HCT116 (cell line): Measurements from ENCODE around the gene MED14. TPM values are rescaled to one million over a fixed set of nuclear protein-coding genes. Genes with fewer than 3 reads are reported as not detected.

Source experiments
- ATAC-seq: fragments of 200-7000 bp; cut with Tn5 transposase; 2 replicates; pipeline ENCODE4 v1.9.1; 2020; ENCODE audit warnings: mild to moderate bottlenecking, moderate library complexity
- BruUV-seq: library from RNA; stranded (reverse); fragments of 400-500 nt; replicated peaks from 2 replicates; lab custom pipeline; 2021; lab: Mats Ljungman, UMichigan
- CTCF ChIA-PET: fragments of 300-600 bp; sonication (Branson Sonifier 250); formaldehyde crosslinking; loops from one replicate; lab custom pipeline; 2021; ENCODE audit warnings: antibody characterized with exemption; lab: Charles Lee
- POLR2A ChIA-PET: fragments of 300-600, 350-600 bp; sonication (Branson Sonifier 250); formaldehyde crosslinking; loops from one replicate; lab custom pipeline; 2021; ENCODE audit warnings: antibody characterized with exemption; lab: Charles Lee
- RAD21 ChIA-PET, 2 experiments: fragments of 300-600 bp; sonication (Branson Sonifier 250); formaldehyde crosslinking; loops; one replicate each; lab custom pipeline; 2023; ENCODE audit warnings: low total read pairs in 2 of 2; ENCODE audit not compliant: uncharacterized antibody in 2 of 2, unreplicated experiment in 2 of 2, low non-redundant PET in 1 of 2; lab: Charles Lee
- DNase-seq: peaks from one replicate; pipeline ENCODE4 v3.0.0-alpha.2; 2010; ENCODE audit warnings: low read depth, low spot score
- H2AFZ ChIP-seq: fragments of 200-600 bp; shearing (Covaris generic), sonication (generic); 2 replicates; pipeline ENCODE4 v1.6.1; 2017; ENCODE audit warnings: low read depth, mixed run types, mixed read lengths, antibody characterized with exemption, low read length; ENCODE audit not compliant: poor library complexity, severe bottlenecking
- H3K27ac ChIP-seq: 2 replicates; pipeline ENCODE4 v1.5.1; 2012; ENCODE audit warnings: low read depth, low read length
- H3K27me3 ChIP-seq: fragments of 200-600 bp; sonication (generic); 2 replicates; pipeline ENCODE4 v1.6.1; 2016; ENCODE audit warnings: mixed run types, low read length, mixed read lengths; ENCODE audit not compliant: insufficient read depth
- H3K36me3 ChIP-seq, 2 experiments: fragments of 200-500 bp in 1 of 2; fragments of 200-600 bp in 1 of 2; sonication (Bioruptor generic) in 1 of 2; sonication (generic) in 1 of 2; 2 replicates each; pipeline versions ENCODE4 v1.5.1 to v1.6.1; 2014 to 2016; ENCODE audit warnings: low read length in 2 of 2, inconsistent platforms in 1 of 2, mixed read lengths in 1 of 2, mixed run types in 1 of 2; ENCODE audit not compliant: insufficient read depth in 2 of 2, control insufficient read depth in 1 of 2
- H3K4me1 ChIP-seq, 2 experiments: fragments of 200-600 bp in 1 of 2; sonication (generic) in 1 of 2; 2 replicates each; pipeline versions ENCODE4 v1.5.1 to v1.6.1; 2012 to 2017; ENCODE audit warnings: low read length in 2 of 2, inconsistent platforms in 1 of 2, mild to moderate bottlenecking in 1 of 2, mixed read lengths in 1 of 2, mixed run types in 1 of 2, moderate library complexity in 1 of 2; ENCODE audit not compliant: insufficient read depth in 2 of 2, control insufficient read depth in 1 of 2
- H3K4me2 ChIP-seq: fragments of 200-600 bp; sonication (generic); 2 replicates; pipeline ENCODE4 v1.6.1; 2017; ENCODE audit warnings: mixed run types, low read length, mixed read lengths
- H3K4me3 ChIP-seq, 2 experiments: fragments of 200-600 bp in 1 of 2; sonication (generic) in 1 of 2; replicated peaks in 1 of 2; 2 replicates each; pipeline ENCODE4 v1.5.1; 2011 to 2016; ENCODE audit warnings: low read length in 2 of 2, control low read depth in 1 of 2, low read depth in 1 of 2, mild to moderate bottlenecking in 1 of 2, mixed read lengths in 1 of 2, mixed run types in 1 of 2
- H3K79me2 ChIP-seq: fragments of 200-600 bp; sonication (generic); 2 replicates; pipeline ENCODE4 v1.6.1; 2017; ENCODE audit warnings: mild to moderate bottlenecking, mixed run types, low read length, moderate library complexity, mixed read lengths; ENCODE audit not compliant: insufficient read depth
- H3K9ac ChIP-seq: fragments of 200-600 bp; sonication (generic); 2 replicates; pipeline ENCODE4 v1.6.1; 2016; ENCODE audit warnings: low read length, mixed read lengths
- H3K9me2 ChIP-seq: fragments of 200-600 bp; sonication (generic), shearing (Covaris generic); 2 replicates; pipeline ENCODE4 v1.6.1; 2017; ENCODE audit warnings: mixed run types, mild to moderate bottlenecking, moderate library complexity; ENCODE audit not compliant: insufficient read depth
- H3K9me3 ChIP-seq, 2 experiments: fragments of 200-500 bp in 1 of 2; fragments of 200-600 bp in 1 of 2; sonication (Bioruptor generic) in 1 of 2; sonication (generic) in 1 of 2; 2 replicates each; pipeline ENCODE4 v1.6.1; 2014 to 2017; ENCODE audit warnings: low read length in 2 of 2, mixed read lengths in 2 of 2, inconsistent platforms in 1 of 2, low read depth in 1 of 2, mild to moderate bottlenecking in 1 of 2, mixed run types in 1 of 2, moderate library complexity in 1 of 2; ENCODE audit not compliant: control insufficient read depth in 1 of 2, insufficient read depth in 1 of 2
- H4K20me1 ChIP-seq: fragments of 200-600 bp; sonication (generic), shearing (Covaris generic); 2 replicates; pipeline ENCODE4 v1.6.1; 2017; ENCODE audit warnings: mixed run types, mild to moderate bottlenecking, moderate library complexity; ENCODE audit not compliant: insufficient read depth
- CBX3 ChIP-seq: IDR thresholded peaks from 2 replicates; pipeline ENCODE4 v1.6.1; 2012; ENCODE audit warnings: low read depth
- CEBPB ChIP-seq: IDR thresholded peaks from 2 replicates; pipeline ENCODE4 v1.6.1; 2012; ENCODE audit warnings: low read depth
- ELF1 ChIP-seq: IDR thresholded peaks from 2 replicates; pipeline ENCODE4 v1.6.1; 2012; ENCODE audit warnings: low read depth, borderline replicate concordance
- REST ChIP-seq: IDR thresholded peaks from 2 replicates; pipeline ENCODE4 v1.6.1; 2012; ENCODE audit warnings: low read depth
- ZBTB33 ChIP-seq: IDR thresholded peaks from 2 replicates; pipeline ENCODE4 v1.6.1; 2011; ENCODE audit warnings: mild to moderate bottlenecking, low read length, moderate library complexity; ENCODE audit not compliant: insufficient replicate concordance; ENCODE audit errors: extremely low read depth
- ZFX ChIP-seq: fragments of 450-650 bp; IDR thresholded peaks from 2 replicates; pipeline ENCODE4 v1.6.1; 2017
- intact Hi-C: fragments of 100-400 bp; cut with micrococcal nuclease; formaldehyde crosslinking; loops from 2 replicates; pipeline ENCODE4 v1.10.0; 2022
- total RNA-seq: library from RNA; stranded (reverse); gene quantifications from one replicate; pipeline ENCODE4 v1.2.1, GENCODE V29; 2021; ENCODE audit not compliant: unreplicated experiment

Gene MED14
- total RNA-seq, 1 experiment from 2014 or later, result 51.8 TPM

DNA sequence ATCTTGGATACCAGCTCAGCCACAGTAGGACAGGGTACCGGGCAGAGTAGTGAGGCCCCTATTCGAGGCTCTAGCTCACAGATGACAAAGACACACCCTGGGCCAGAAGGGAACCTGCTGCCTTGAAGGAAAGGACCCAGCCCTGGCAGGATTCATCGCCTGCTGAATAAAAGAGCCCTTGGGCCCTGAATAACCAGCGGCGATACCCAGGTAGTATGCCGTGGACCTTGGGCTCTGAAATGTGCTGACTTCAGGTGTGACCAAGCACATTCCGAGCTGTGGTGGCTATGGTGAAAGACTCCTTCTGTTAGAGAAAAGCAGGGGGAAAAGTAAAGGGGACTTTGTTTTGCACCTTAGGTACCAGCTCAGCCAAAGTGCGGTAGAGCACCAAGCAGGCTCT is 14.6 kb downstream of the MED14 start:
- Histone ChIP-seq H3K4me2 (no peak overlapping the region), H3K27me3 (no peaks in the 10 kb centered on the region), H3K36me3 (peaks cover 0 to 4% of the 10 kb centered on the region in 2 experiments; a peak in 1 of 4 replicates), H3K27ac (no peak overlapping the region), H3K4me1 (no peaks in the 10 kb centered on the region), H3K79me2 (peaks cover 51% of the 10 kb centered on the region), H2AFZ (no peak overlapping the region), H3K9me3 (no peaks in the 10 kb centered on the region), H3K9me2 (no peaks in the 10 kb centered on the region), H3K4me3 (no peak overlapping the region), H4K20me1 (no peaks in the 10 kb centered on the region), H3K9ac (no peak overlapping the region)
- ATAC-seq (no peak), DNase-seq (no peak)
- RAD21 ChIA-PET, result no interaction called here
- no peak for TF ChIP-seq ELF1
- intact Hi-C loops, result no loop called here
- BruUV-seq, result no TSS peak
- POLR2A ChIA-PET, result no interaction called here
- CTCF ChIA-PET, result no interaction called here

GRCh38 chrX:40720339-40720738 is 15.0 kb downstream of the MED14 start:
- Histone ChIP-seq H2AFZ (no peak overlapping the region), H3K27ac (no peak overlapping the region), H3K9me2 (no peaks in the 10 kb centered on the region), H4K20me1 (no peaks in the 10 kb centered on the region), H3K79me2 (peaks cover 51% of the 10 kb centered on the region), H3K4me1 (no peaks in the 10 kb centered on the region), H3K9ac (no peak overlapping the region), H3K4me2 (no peak overlapping the region), H3K9me3 (no peaks in the 10 kb centered on the region), H3K36me3 (peaks cover 0 to 4% of the 10 kb centered on the region in 2 experiments; a peak in 1 of 4 replicates), H3K27me3 (no peaks in the 10 kb centered on the region), H3K4me3 (no peak overlapping the region)
- ChIA-PET CTCF (no interaction called here), POLR2A (no interaction called here), RAD21 (no interaction called here)
- BruUV-seq, result no TSS peak
- DNase-seq, result no peak
- intact Hi-C loops, result no loop called here
- no peak for TF ChIP-seq ZFX
- TF ChIP-seq CBX3, result no peak
- no peak for TF ChIP-seq CEBPB
- TF ChIP-seq ELF1, result no peak
- no peak for TF ChIP-seq ZBTB33
- no peak for TF ChIP-seq REST
- no peak for ATAC-seq
